ENCODE data around the gene ZSWIM3.

The ZSWIM3 gene

GRCh38 chr20:45902199-45902701, 44.8 kb downstream of the ZSWIM3 start:
- H3K27ac ChIP-seq: no peak overlapping the region

DNA sequence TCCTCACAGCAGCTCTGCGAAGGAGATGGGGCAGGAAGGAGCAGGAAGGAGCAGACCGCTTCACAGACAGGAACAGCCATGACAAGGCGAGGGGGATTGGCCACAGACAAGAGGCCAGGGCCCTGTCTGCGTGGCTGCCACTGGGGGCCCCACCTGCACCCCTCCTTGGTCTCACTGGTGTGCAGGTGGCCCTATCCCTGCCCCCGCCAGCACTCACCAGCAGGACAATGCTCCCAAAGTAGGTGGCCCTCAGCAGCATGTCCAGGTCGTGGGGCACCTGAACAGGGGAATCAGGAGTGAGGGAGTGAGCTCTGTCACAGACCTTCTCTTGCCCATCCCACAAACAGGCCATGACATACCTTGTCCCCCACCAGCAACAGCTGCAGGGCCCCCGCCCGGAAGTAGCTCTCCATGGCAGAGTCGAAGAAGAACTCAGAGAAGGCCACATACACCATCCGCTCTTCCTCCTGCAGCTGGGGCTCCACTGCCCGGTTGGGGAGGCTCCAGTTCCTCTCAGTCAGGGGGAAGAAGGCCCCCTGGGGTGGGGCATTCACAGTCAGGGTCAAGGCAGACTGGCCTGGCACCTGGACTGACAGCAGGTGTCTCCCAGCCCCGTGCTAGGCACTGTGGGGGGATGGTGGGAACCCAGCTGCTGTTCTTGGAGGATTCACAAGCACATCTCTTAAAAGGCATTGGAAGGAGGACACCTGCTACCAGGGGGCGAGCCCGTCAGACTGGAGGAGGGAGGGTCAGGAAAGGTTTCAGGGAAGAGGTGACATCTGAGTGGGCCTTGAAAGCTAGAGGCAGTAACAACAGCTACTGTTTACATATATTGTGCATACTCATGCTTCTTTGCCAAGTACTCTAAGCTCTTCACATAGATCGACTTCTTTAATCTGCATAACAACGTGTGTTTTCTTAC, 47.4 kb downstream of the ZSWIM3 start:
- no peak overlapping the region for H3K27ac ChIP-seq
- TF ChIP-seq CTCF (conservative IDR thresholded peaks at IDR 0.05) (no peak), ZFX (IDR thresholded peaks at IDR 0.05) (no peak)

More at GRCh38 chr20:45902199-45902701, 44.8 kb downstream of the ZSWIM3 start:
- TF ChIP-seq CTCF (conservative IDR thresholded peaks at IDR 0.05) (no peak), ZFX (IDR thresholded peaks at IDR 0.05) (no peak)

- TF ChIP-seq ZFX (IDR thresholded peaks at IDR 0.05) (no peak), CTCF (conservative IDR thresholded peaks at IDR 0.05) (no peak)
- H3K27ac ChIP-seq: no peak overlapping the region
These were observed 48.2 kb downstream of the ZSWIM3 start for GRCh38 chr20:45905505-45906079.

GRCh38 chr20:45907219-45907948, 50.0 kb downstream of the ZSWIM3 start:
- TF ChIP-seq ZFX (IDR thresholded peaks at IDR 0.05) (no peak), CTCF (conservative IDR thresholded peaks at IDR 0.05) (no peak)
- H3K27ac ChIP-seq: no peak overlapping the region

GRCh38 chr20:45908084-45908483, 50.7 kb downstream of the ZSWIM3 start:
- no peak overlapping the region for H3K27ac ChIP-seq
- TF ChIP-seq CTCF (conservative IDR thresholded peaks at IDR 0.05) (no peak), ZFX (IDR thresholded peaks at IDR 0.05) (no peak)

DNA sequence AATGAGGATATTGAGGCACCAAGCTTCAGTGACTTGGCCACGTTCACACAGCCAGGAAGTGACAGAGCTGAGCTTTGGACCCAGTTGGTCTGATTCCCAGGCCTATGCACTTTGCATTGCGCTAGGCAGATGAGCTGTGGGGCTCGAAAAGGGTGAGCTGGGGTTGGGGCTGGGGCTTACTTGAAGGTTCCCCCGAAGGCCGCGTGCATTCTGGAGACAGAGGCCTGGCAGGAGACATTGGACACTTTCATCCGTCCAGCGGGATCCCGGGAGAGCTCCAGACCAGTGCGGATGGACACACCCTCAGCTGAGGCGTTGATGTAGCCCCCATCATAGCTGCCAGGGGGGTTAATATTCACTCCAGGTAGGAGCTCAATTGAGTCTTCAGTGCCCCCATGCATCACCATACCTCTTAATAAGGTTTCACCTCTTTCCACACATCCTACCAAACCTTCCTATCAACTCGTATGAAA, 52.0 kb downstream of the ZSWIM3 start:
- H3K27ac ChIP-seq: no peak overlapping the region
- TF ChIP-seq CTCF (conservative IDR thresholded peaks at IDR 0.05) (no peak), ZFX (IDR thresholded peaks at IDR 0.05) (no peak)

Measured in C4-2B (cell line).